Liver (tissue), 9 donors: Measurements from ENCODE around the gene CLEC3B. TPM values are rescaled to one million over a fixed set of nuclear protein-coding genes. Genes with fewer than 3 reads are reported as not detected.

ENCODE experiments used
- DNase-seq: peaks from one replicate; pipeline ENCODE4 v3.0.0-alpha.2; 2017; ENCODE audit warnings: low spot score
- H3K27ac ChIP-seq, 2 donors: one replicate each; pipeline ENCODE4 v1.7.0; 2013; ENCODE audit warnings: inconsistent platforms in 2 of 2, low read length in 2 of 2, control low read depth in 1 of 2, low read depth in 1 of 2, mild to moderate bottlenecking in 1 of 2
- H3K27me3 ChIP-seq, 4 donors: one replicate each; pipeline versions ENCODE4 v1.6.1 to v1.7.0; 2013; ENCODE audit warnings: low read length in 3 of 4, inconsistent platforms in 1 of 4, mild to moderate bottlenecking in 1 of 4, moderate library complexity in 1 of 4; ENCODE audit not compliant: control insufficient read depth in 4 of 4, insufficient read depth in 4 of 4
- H3K36me3 ChIP-seq, 4 donors: one replicate each; pipeline versions ENCODE4 v1.6.1 to v1.7.0; 2013; ENCODE audit warnings: low read length in 3 of 4, mild to moderate bottlenecking in 3 of 4, low read depth in 1 of 4, moderate library complexity in 1 of 4; ENCODE audit not compliant: control insufficient read depth in 4 of 4, insufficient read depth in 3 of 4
- H3K4me1 ChIP-seq, 4 donors: one replicate each; pipeline versions ENCODE4 v1.6.1 to v1.7.0; 2013; ENCODE audit warnings: low read length in 3 of 4, mild to moderate bottlenecking in 3 of 4, moderate library complexity in 1 of 4; ENCODE audit not compliant: control insufficient read depth in 4 of 4, insufficient read depth in 4 of 4
- H3K4me3 ChIP-seq, 3 donors: one replicate each; pipeline versions ENCODE4 v1.6.1 to v1.7.0; 2013; ENCODE audit warnings: low read length in 3 of 3, control low read depth in 1 of 3, low read depth in 1 of 3, mild to moderate bottlenecking in 1 of 3
- H3K9ac ChIP-seq, 2 donors: one replicate each; pipeline ENCODE4 v1.7.0; 2013; ENCODE audit warnings: low read length in 2 of 2, mild to moderate bottlenecking in 2 of 2, moderate library complexity in 2 of 2, control low read depth in 1 of 2, low read depth in 1 of 2
- H3K9me3 ChIP-seq, 4 donors: one replicate each; pipeline versions ENCODE4 v1.6.1 to v1.7.0; 2013; ENCODE audit warnings: low read length in 3 of 4; ENCODE audit not compliant: control insufficient read depth in 4 of 4
- EGR1 ChIP-seq, 2 donors: IDR thresholded peaks; 2 replicates each; pipeline ENCODE4 v1.6.1; 2016 to 2018; ENCODE audit warnings: antibody characterized with exemption in 2 of 2, low read depth in 2 of 2
- FOXA1 ChIP-seq: IDR thresholded peaks from 2 replicates; pipeline ENCODE4 v1.6.1; 2016; ENCODE audit warnings: antibody characterized with exemption
- FOXA2 ChIP-seq: IDR thresholded peaks from 2 replicates; pipeline ENCODE4 v1.6.1; 2016; ENCODE audit warnings: antibody characterized with exemption
- GABPA ChIP-seq, 2 donors: IDR thresholded peaks in 1 of 2; conservative IDR thresholded peaks in 1 of 2; 2 replicates each; pipeline ENCODE4 v1.6.1; 2016; ENCODE audit warnings: antibody characterized with exemption in 2 of 2, mild to moderate bottlenecking in 1 of 2, moderate library complexity in 1 of 2
- HNF4A ChIP-seq, 2 donors: conservative IDR thresholded peaks; 2 replicates each; pipeline ENCODE4 v1.6.1; 2016; ENCODE audit warnings: antibody characterized with exemption in 2 of 2, mild to moderate bottlenecking in 2 of 2
- HNF4G ChIP-seq: IDR thresholded peaks from 2 replicates; pipeline ENCODE4 v1.6.1; 2016; ENCODE audit warnings: antibody characterized with exemption
- JUND ChIP-seq, 2 donors: IDR thresholded peaks; 2 replicates each; pipeline ENCODE4 v1.6.1; 2016; ENCODE audit warnings: antibody characterized with exemption in 2 of 2
- NR2F2 ChIP-seq: IDR thresholded peaks from 2 replicates; pipeline ENCODE4 v1.6.1; 2016; ENCODE audit warnings: antibody characterized with exemption
- RAD21 ChIP-seq, 2 donors: IDR thresholded peaks; 2 replicates each; pipeline ENCODE4 v1.6.1; 2016; ENCODE audit warnings: antibody characterized with exemption in 2 of 2, mild to moderate bottlenecking in 2 of 2
- RXRA ChIP-seq, 2 donors: IDR thresholded peaks; 2 replicates each; pipeline ENCODE4 v1.6.1; 2017 to 2018; ENCODE audit warnings: antibody characterized with exemption in 2 of 2, mild to moderate bottlenecking in 1 of 2
- SP1 ChIP-seq: IDR thresholded peaks from 2 replicates; pipeline ENCODE4 v1.6.1; 2018; ENCODE audit warnings: antibody characterized with exemption, mild to moderate bottlenecking
- TAF1 ChIP-seq: conservative IDR thresholded peaks from 2 replicates; pipeline ENCODE4 v1.6.1; 2016; ENCODE audit warnings: antibody characterized with exemption, mild to moderate bottlenecking
- YY1 ChIP-seq: IDR thresholded peaks from 2 replicates; pipeline ENCODE4 v1.6.1; 2016; ENCODE audit warnings: antibody characterized with exemption, mild to moderate bottlenecking
- ZBTB33 ChIP-seq: IDR thresholded peaks from 2 replicates; pipeline ENCODE4 v1.6.1; 2016; ENCODE audit warnings: antibody characterized with exemption
- whole genome bisulfite sequencing: extraction: QIAGEN DNeasy Blood & Tissue Kit; methylation state at CpG from one replicate; pipeline ENCODE4 v1.1.7; 2013; 5-methylcytosine and 5-hydroxymethylcytosine counted together
- polyA plus RNA-seq, 2 donors: library from polyadenylated mRNA; stranded (reverse) in 1 of 2; unstranded in 1 of 2; fragments of 200-250 nt in 1 of 2; fragments of >200 nt in 1 of 2; fragmentation: Nextera tagmentation in 1 of 2; extraction: Ambion mirVana in 1 of 2; gene quantifications; one replicate each; pipeline versions ENCODE4 v1.2.1 to v1.2.3, GENCODE V29; 2013 to 2015
- total RNA-seq, 2 donors: library from RNA; depleted of rRNA; stranded (reverse); fragments of >200 nt; gene quantifications; one replicate each; pipeline ENCODE4 v1.2.3, GENCODE V29; 2014
- TF ChIP-seq, protein P1 (sequence below): IDR thresholded peaks from 2 replicates; pipeline ENCODE4 v1.6.1; 2016; ENCODE audit warnings: antibody characterized with exemption
- TF ChIP-seq, protein P2 (sequence below): IDR thresholded peaks from 2 replicates; pipeline ENCODE4 v1.6.1; 2016; ENCODE audit warnings: antibody characterized with exemption
- TF ChIP-seq, protein P3 (sequence below): IDR thresholded peaks from 2 replicates; pipeline ENCODE4 v1.6.1; 2016; ENCODE audit warnings: antibody characterized with exemption, mild to moderate bottlenecking
- TF ChIP-seq, protein P4 (sequence below): fragments of 150-350 bp; IDR thresholded peaks from 2 replicates; pipeline ENCODE4 v1.5.1; 2017; ENCODE audit warnings: improper control_type of control experiment, low read depth, low read length; ENCODE audit not compliant: missing input control
- donor health status: healthy.
- donor health status: healthy.
- donor health status: healthy.
- donor health status: healthy.
- donor health status: healthy.

The CLEC3B gene
- total and polyA plus RNA-seq, 4 donors = 7.7 to 28.8 (median 13.0) TPM

- 96% methylated on average over 1 of the region's 1 CpG for WGBS
- Histone ChIP-seq H3K27ac (peak overlapping the region in 1 of 2 donors; percentile 12), H3K4me3 (no peak overlapping the region), H3K9me3 (no peaks in the 10 kb centered on the region), H3K36me3 (no peaks in the 10 kb centered on the region), H3K27me3 (no peaks in the 10 kb centered on the region), H3K4me1 (peaks cover 0 to 4% (median 0%) of the 10 kb centered on the region in 4 donors), H3K9ac (peak overlapping the region in 1 of 2 donors; percentile 37)
- TF ChIP-seq FOXA2 = no peak
- TF ChIP-seq SP1 = no peak
- TF ChIP-seq, protein P1, sequence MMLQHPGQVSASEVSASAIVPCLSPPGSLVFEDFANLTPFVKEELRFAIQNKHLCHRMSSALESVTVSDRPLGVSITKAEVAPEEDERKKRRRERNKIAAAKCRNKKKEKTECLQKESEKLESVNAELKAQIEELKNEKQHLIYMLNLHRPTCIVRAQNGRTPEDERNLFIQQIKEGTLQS = no peak
- TF ChIP-seq, protein P2, sequence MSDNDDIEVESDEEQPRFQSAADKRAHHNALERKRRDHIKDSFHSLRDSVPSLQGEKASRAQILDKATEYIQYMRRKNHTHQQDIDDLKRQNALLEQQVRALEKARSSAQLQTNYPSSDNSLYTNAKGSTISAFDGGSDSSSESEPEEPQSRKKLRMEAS = no peak
- no peak for TF ChIP-seq FOXA1
- TF ChIP-seq GABPA (IDR thresholded peaks at IDR 0.05 in 1 of 2, conservative IDR thresholded peaks at IDR 0.05 in 1 of 2) = no peak
- no peak for TF ChIP-seq TAF1
- TF ChIP-seq, protein P3, sequence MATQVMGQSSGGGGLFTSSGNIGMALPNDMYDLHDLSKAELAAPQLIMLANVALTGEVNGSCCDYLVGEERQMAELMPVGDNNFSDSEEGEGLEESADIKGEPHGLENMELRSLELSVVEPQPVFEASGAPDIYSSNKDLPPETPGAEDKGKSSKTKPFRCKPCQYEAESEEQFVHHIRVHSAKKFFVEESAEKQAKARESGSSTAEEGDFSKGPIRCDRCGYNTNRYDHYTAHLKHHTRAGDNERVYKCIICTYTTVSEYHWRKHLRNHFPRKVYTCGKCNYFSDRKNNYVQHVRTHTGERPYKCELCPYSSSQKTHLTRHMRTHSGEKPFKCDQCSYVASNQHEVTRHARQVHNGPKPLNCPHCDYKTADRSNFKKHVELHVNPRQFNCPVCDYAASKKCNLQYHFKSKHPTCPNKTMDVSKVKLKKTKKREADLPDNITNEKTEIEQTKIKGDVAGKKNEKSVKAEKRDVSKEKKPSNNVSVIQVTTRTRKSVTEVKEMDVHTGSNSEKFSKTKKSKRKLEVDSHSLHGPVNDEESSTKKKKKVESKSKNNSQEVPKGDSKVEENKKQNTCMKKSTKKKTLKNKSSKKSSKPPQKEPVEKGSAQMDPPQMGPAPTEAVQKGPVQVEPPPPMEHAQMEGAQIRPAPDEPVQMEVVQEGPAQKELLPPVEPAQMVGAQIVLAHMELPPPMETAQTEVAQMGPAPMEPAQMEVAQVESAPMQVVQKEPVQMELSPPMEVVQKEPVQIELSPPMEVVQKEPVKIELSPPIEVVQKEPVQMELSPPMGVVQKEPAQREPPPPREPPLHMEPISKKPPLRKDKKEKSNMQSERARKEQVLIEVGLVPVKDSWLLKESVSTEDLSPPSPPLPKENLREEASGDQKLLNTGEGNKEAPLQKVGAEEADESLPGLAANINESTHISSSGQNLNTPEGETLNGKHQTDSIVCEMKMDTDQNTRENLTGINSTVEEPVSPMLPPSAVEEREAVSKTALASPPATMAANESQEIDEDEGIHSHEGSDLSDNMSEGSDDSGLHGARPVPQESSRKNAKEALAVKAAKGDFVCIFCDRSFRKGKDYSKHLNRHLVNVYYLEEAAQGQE = no peak
- TF ChIP-seq JUND (IDR thresholded peaks at IDR 0.05) = no peak
- TF ChIP-seq HNF4A (conservative IDR thresholded peaks at IDR 0.05) = no peak
- no peak for TF ChIP-seq RAD21 (IDR thresholded peaks at IDR 0.05)
- TF ChIP-seq ZBTB33 = no peak
- no peak for TF ChIP-seq EGR1 (IDR thresholded peaks at IDR 0.05; ENCODE audit: low read depth in 2 of 2)
- TF ChIP-seq RXRA (IDR thresholded peaks at IDR 0.05) = no peak
- no peak for TF ChIP-seq NR2F2
- TF ChIP-seq, protein P4, sequence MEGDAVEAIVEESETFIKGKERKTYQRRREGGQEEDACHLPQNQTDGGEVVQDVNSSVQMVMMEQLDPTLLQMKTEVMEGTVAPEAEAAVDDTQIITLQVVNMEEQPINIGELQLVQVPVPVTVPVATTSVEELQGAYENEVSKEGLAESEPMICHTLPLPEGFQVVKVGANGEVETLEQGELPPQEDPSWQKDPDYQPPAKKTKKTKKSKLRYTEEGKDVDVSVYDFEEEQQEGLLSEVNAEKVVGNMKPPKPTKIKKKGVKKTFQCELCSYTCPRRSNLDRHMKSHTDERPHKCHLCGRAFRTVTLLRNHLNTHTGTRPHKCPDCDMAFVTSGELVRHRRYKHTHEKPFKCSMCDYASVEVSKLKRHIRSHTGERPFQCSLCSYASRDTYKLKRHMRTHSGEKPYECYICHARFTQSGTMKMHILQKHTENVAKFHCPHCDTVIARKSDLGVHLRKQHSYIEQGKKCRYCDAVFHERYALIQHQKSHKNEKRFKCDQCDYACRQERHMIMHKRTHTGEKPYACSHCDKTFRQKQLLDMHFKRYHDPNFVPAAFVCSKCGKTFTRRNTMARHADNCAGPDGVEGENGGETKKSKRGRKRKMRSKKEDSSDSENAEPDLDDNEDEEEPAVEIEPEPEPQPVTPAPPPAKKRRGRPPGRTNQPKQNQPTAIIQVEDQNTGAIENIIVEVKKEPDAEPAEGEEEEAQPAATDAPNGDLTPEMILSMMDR = no peak
- TF ChIP-seq HNF4G = no peak
- TF ChIP-seq YY1 = no peak
- no peak for DNase-seq
Measured at GRCh38 chr3:45065373-45065720, 39.2 kb downstream of the CLEC3B start.
